GF-D8 (cell line): ENCODE measurements around the gene CRX.
"Not testable (repeated sequence)": the region's sequence is repeated elsewhere in the genome, so short reads cannot be mapped to it uniquely, and the experiment has no call there.

Experiments
- DNase-seq: peaks from one replicate; lab custom pipeline; 2025; lab: John Stamatoyannopoulos, UW

CRX gene

GRCh38 chr19:47859838-47860237 is 38.1 kb downstream of the CRX start:
- DNase-seq = not testable (repeated sequence)

GRCh38 chr19:47860602-47861297 is 39.0 kb downstream of the CRX start:
- DNase-seq = no peak

DNA sequence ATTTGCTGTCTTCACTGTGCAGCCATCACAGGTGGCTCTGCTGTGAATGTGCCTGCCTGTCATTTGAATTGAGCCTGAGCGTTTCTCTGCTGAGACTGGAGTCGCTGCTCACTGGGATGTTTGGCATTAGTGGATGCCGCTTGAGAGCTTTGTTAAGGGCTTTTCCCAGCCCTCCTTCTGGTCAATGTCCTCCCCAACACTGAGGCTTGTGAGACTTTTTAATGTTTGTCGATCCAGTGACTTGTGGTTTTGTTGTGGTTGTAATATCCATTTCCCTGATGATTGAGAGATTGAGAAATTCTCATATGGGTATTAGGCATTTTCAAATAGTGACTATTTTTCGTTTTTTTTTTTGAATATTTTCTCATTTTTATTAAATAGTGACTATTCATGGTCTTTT is 39.9 kb downstream of the CRX start:
- no peak for DNase-seq

DNA sequence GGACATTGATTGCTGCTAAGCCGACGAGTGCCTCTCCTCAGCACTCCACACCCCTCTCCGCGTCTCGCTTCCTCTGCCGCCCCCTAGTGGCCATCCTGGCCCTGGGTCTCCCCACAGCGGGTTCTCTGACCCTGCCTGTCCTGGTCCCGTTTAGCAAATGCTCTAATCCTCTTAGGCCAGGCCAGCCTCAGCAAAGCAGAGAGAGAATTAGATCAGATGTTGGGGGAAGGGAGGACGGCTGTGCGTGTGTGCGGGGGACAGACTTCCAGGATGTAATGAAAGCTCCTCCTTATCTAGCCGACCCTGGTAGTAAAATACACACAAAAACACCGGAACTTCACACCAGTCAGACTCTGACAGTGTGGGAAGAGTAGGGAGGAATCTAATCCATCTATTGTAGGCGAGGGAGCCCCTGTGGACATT is 41.8 kb downstream of the CRX start:
- DNase-seq = no peak

- no peak for DNase-seq
Observed at GRCh38 chr19:47865166-47865565, 43.4 kb downstream of the CRX start.

DNA sequence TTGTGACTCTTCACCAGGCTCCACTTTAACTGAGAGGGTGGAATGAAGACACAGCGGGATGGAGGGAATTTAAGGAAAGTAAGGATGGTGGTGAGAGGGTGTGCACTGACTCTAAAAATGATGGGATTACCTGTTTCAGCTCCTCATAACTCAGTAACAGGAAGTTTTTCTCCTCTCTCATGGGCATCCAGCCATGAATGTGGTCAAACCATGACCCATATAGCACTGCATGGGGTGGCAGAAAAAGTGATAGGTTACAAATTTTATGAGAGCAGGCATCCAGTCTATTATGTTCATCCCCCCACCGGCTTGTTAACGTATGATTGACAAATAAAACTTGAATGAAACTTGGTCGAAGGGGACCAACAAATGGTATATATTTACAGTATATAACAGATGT is 57.2 kb downstream of the CRX start:
- no peak for DNase-seq

- not testable (repeated sequence) for DNase-seq
Observed at GRCh38 chr19:47879385-47879784, 57.6 kb downstream of the CRX start.

- DNase-seq = no peak
Observed at GRCh38 chr19:47881757-47882156, 60.0 kb downstream of the CRX start.

GRCh38 chr19:47882890-47883289 is 61.2 kb downstream of the CRX start:
- no peak for DNase-seq

GRCh38 chr19:47885067-47885463 is 63.3 kb downstream of the CRX start:
- no peak for DNase-seq

- no peak for DNase-seq
Observed at GRCh38 chr19:47886010-47886559, 64.3 kb downstream of the CRX start, which contains the start of gene SULT2A1. TSS of gene SULT2A1 (minus strand) at chr19:47886315. CDS start at chr19:47886257, 58 bp downstream.

GRCh38 chr19:47890865-47891621 is 69.3 kb downstream of the CRX start:
- no peak for DNase-seq

- no peak for DNase-seq
Observed at GRCh38 chr19:47891622-47891922, 69.8 kb downstream of the CRX start.

DNA sequence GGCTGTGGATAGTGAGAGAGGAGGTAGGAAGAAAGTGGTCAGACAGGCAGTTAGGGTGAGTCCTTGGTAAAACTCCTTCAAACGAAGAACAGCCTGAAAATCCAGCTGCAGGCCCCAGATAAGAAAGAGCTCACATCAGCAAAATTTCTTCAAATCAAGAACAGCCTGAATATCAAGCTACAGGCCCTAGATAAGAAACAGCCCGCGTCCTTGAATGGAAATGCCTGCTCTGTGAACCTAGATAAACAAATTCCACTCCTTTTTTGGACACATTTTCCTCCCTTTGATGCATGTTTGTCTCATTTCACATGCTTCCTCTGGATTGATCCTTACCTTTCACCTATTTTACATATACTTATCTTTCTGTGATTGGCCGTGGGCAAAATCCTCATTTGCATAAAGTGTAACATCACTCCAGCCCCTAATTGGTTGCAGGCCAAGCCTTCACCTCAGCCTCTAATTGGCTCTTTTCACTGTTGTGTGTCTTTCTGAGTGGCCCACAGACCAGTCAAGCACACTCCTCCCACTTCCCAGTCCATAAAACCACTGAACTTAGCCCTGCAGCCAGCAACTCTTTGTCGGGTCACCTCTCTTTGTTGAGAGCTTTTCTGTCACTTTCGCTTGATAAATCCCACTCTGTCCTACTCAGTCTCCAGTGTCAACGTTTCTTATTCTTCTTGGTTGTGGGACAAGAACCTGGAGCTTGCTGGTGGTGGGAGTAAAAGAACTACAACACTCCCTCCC is 70.4 kb downstream of the CRX start:
- DNase-seq = no peak
